Measurements from ENCODE around the gene KRTAP10-6.

Gene KRTAP10-6

GRCh38 chr21:44555200-44555875, 37.0 kb downstream of the KRTAP10-6 start:
- no peak for DNase-seq

DNA sequence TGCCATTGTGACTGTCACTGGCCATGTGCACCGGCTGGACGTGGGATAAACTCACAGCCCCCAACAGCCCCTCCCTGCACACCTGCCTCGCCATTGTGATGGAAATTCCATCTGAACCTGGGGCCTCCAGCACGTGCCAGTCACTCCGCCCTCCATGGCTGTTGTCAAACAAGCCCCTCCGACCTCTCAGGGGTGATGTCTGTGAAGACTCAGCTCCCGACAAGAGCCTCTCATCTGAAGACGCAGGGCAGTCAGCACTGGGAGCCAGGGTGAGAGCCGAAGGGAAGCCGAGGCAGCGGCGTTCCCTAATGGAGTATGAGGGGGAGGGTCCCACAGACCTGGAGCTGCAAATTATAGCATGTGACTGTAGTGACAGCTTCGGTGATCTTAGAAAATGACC, 39.6 kb downstream of the KRTAP10-6 start:
- no peak for DNase-seq

- no peak for DNase-seq
Measured at GRCh38 chr21:44552136-44552535, 40.2 kb downstream of the KRTAP10-6 start.

- DNase-seq: peak; percentile 35
Measured at GRCh38 chr21:44551340-44551961, 40.9 kb downstream of the KRTAP10-6 start, which contains the start of gene KRTAP10-2. TSS of gene KRTAP10-2 (minus strand) at chr21:44551505. CDS start at chr21:44551458, 47 bp downstream.

DNA sequence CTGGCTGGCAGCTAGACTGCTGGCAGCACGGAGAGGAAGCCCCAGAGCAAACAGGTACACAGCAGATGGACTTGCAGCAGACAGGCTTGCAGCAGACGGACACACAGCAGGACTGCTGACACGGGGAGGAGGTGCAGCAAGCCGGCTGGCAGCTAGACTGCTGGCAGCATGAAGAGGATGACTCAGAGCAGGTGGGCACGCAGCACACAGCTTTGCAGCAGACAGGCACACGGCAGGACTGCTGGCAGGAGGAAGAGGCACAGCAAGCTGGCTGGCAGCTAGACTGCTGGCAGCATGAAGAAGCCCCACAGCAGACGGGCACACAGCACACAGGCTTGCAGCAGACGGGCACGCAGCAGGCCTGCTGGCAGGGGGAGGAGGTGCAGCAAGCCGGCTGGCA, 41.5 kb downstream of the KRTAP10-6 start:
- no peak for DNase-seq

DNA sequence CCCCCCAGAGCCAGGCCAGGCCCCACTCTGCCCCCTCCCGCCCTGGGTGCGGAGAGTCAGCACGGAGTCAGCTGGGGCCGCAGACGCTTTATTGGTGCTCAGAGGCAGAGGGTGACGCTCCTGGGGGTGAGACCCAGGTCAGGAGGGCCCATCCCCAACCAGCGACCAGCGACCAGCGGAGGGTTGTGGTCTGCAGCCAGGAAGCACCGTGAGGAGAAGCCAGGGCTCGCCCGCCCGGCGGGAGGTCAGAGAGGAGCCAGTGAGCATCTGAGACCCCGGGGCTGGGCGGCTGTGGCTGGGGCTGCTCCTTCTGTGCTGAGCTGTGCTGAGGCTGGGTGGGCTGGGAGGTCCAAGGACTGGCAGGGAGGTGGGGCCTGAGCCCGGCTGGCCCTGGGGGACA, 42.0 kb downstream of the KRTAP10-6 start:
- DNase-seq: peak; percentile 11

DNA sequence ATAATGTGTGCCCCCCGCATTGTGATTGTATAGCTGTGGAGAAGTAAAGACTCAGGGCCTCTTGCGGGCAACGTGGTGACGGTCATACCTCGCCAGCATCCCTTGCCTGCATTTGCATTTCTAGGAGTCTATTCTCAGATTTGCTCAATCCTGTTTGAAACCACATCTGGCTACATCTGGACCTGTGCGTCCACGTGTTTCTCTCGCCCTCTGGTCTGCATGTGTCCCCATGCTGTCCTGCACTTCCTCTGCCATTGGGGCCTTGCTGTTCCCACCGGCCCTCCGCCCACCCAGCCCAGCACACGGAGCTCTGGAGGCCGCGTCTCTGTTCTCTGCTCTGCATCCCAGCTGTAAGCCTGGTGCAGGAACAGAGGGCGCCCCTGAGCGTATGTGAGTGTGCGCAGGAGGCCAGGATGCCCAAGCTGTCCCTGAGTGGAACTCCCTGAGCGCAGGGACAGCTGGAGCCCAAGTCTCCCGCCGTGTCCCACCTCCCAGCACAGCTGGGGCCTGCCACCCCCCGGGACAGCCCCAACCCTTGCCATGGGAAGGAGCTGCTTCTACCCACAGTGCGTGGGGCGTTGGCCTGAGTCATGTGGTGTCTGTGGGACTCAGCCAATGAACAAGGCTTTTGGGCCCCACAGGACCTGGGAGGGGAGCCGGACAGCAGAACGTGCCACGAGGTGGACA, 42.6 kb downstream of the KRTAP10-6 start:
- peak; percentile 12 for DNase-seq

- peak; percentile 48 for DNase-seq
Measured at GRCh38 chr21:44548922-44549321, 43.4 kb downstream of the KRTAP10-6 start.

- DNase-seq: no peak
Measured at GRCh38 chr21:44548381-44548780, 43.9 kb downstream of the KRTAP10-6 start.

DNA sequence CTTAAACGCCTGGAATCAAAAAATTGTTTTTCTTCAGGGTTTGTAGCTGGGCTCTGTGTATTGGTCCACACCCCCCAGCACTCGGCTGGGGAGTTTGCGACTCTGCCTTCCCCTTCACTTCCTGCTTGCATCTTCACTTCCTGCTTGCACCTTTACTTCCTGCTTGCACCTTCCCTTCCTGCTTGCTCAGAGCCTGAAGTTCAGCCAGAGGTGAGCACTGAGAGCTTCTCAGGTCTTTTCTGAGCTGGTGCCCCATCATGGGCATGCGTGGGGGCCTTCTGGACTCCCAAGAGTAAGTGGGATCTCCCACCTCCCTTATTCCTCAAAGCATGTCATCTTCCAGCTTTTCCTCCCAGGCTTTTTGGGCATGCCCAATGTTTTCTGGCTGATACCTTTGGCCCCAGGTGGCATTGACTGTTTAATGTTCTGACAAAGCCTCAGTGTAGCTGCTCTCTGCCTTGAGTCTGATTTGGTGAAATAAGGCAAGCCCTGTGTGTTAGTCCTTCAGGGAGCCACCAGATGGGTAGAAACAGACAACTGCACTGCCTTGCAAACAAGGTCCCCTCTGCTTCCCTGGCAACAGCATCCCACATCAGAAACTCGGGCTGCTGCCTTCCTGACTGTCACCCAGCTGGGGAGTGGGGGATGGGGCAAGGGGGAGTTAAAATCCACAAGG, 44.5 kb downstream of the KRTAP10-6 start:
- DNase-seq: peak; percentile 11

DNA sequence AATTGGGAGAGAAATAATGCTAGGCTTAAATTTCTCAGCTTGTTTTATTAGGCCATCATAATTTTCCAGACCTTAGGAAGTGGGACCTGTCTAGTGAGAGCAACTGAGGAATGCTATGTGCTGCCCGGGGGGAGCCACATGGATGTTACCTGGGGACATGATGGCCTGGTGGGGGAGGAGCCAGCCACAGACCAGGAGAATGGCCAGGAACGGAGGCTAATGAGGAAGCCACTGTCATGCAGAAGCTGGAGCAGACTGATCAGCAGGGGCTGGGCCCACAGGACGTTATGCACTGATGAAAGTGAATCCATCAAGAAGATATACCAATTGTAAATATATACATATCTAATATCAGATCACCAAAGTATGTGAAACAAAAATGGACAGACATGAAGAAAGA, 47.7 kb downstream of the KRTAP10-6 start:
- no peak for DNase-seq

GRCh38 chr21:44542716-44543115, 49.6 kb downstream of the KRTAP10-6 start:
- no peak for DNase-seq

All from eye (tissue), 1 donor.